ENCODE data around the gene CARD8.

DNA sequence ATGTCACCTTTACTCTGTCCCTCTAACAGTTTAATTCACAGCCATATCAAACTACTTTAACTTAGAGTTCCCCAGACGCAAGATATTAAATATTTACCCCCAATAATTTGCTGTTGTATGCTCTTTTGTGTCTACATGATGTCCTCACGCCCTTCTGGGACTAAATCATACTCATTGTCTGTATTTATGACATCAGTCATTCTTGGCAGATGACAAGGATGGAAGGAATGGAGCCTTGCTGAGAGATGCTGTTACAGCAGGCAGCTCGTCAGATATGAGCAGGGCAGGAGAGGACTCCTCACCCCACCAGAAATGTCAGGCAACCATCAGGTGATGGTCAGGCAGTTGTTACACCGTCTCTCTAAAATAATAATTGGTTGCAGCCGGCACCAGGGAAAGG is 41.8 kb downstream of the CARD8 start:
- TF ChIP-seq POLR2A (IDR thresholded peaks at IDR 0.05), result no peak
- TF ChIP-seq, protein P1, sequence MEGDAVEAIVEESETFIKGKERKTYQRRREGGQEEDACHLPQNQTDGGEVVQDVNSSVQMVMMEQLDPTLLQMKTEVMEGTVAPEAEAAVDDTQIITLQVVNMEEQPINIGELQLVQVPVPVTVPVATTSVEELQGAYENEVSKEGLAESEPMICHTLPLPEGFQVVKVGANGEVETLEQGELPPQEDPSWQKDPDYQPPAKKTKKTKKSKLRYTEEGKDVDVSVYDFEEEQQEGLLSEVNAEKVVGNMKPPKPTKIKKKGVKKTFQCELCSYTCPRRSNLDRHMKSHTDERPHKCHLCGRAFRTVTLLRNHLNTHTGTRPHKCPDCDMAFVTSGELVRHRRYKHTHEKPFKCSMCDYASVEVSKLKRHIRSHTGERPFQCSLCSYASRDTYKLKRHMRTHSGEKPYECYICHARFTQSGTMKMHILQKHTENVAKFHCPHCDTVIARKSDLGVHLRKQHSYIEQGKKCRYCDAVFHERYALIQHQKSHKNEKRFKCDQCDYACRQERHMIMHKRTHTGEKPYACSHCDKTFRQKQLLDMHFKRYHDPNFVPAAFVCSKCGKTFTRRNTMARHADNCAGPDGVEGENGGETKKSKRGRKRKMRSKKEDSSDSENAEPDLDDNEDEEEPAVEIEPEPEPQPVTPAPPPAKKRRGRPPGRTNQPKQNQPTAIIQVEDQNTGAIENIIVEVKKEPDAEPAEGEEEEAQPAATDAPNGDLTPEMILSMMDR (IDR thresholded peaks at IDR 0.05 in 8 of 11, conservative IDR thresholded peaks at IDR 0.05 in 3 of 11), result no peak
- TF ChIP-seq POLR2AphosphoS5 (IDR thresholded peaks at IDR 0.05), result no peak

Data from spleen (tissue), 7 donors.